ENCODE results near the gene ARHGEF3.

DNA sequence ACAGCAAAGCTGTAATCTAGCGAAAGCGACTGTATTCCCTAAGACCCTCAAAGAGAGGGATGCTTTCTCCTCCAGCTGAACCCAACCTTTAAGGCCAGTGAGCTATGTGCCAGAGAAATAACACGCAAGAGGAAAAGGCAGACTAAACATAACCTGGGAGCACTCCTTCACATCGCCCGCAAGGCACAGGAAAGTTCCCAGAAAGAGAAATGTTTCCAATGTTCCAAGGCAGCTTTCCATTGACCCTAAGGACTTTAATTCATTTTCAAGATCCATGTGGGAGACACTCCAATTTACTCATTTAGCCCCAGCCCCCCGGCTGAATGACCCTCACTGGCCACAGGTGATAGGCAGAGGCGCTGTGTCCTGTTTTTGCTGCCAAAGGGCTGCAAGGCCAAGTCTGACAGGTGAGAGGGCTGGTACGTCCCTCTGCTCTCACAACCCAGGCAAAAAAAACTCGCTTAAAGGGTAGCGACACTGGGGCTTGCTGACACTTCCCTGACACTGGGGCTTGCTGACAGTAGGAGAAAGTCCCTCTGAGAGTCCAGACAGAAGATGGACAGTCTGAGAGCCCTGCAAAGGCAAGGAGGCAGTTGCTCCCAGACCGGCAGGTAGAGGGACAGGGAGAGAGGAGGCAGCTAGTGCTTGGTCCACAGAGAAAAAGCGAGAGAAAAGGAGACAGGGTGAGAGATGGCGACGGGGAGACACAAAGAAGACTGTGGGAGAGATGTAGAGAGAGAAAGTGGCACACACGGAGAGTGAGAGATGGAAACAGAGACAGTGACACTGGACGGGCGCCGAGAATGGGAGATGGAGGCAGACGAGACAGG, 702 bp downstream of the ARHGEF3 start:
- TF ChIP-seq EZH2phosphoT487 (IDR thresholded peaks at IDR 0.05; ENCODE audit: low read depth, severe bottlenecking, unreplicated experiment), result no peak
- TF ChIP-seq, protein P1, sequence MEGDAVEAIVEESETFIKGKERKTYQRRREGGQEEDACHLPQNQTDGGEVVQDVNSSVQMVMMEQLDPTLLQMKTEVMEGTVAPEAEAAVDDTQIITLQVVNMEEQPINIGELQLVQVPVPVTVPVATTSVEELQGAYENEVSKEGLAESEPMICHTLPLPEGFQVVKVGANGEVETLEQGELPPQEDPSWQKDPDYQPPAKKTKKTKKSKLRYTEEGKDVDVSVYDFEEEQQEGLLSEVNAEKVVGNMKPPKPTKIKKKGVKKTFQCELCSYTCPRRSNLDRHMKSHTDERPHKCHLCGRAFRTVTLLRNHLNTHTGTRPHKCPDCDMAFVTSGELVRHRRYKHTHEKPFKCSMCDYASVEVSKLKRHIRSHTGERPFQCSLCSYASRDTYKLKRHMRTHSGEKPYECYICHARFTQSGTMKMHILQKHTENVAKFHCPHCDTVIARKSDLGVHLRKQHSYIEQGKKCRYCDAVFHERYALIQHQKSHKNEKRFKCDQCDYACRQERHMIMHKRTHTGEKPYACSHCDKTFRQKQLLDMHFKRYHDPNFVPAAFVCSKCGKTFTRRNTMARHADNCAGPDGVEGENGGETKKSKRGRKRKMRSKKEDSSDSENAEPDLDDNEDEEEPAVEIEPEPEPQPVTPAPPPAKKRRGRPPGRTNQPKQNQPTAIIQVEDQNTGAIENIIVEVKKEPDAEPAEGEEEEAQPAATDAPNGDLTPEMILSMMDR (IDR thresholded peaks at IDR 0.05; ENCODE audit: poor library complexity), result no peak
